NCI-H748 (cell line): Measurements from ENCODE around the gene AKAP13.
"Not testable (repeated sequence)": the region's sequence is repeated elsewhere in the genome, so short reads cannot be mapped to it uniquely, and the experiment has no call there.

ENCODE experiments used
- DNase-seq: peaks from one replicate; lab custom pipeline; 2025; ENCODE audit not compliant: unreplicated experiment; lab: John Stamatoyannopoulos, UW

AKAP13 gene

GRCh38 chr15:85558848-85559247 lies 178.4 kb downstream of the AKAP13 start:
- DNase-seq: no peak

- DNase-seq: no peak
Measured at GRCh38 chr15:85559530-85559929, 179.1 kb downstream of the AKAP13 start.

DNA sequence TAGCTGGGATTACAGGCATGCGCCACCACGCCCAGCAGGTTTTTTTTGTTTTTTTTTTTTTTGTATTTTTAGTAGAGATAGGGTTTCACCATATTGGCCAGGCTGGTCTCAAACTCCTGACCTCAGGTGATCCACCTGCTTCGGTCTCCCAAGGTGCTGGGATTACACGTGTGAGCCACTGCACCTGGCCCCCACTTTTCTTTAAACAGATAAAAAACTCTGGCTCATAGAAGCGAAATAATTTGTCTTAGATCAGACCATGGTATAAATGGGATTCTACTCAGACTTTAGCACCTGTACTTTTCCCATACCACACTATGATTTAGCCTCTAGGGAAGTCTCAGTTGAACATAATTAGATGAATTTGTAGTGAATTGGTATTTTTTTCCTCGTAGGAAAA lies 182.4 kb downstream of the AKAP13 start:
- DNase-seq: no peak

GRCh38 chr15:85563328-85563727 lies 182.9 kb downstream of the AKAP13 start:
- no peak for DNase-seq

- no peak for DNase-seq
Measured at GRCh38 chr15:85563731-85564130, 183.3 kb downstream of the AKAP13 start.

DNA sequence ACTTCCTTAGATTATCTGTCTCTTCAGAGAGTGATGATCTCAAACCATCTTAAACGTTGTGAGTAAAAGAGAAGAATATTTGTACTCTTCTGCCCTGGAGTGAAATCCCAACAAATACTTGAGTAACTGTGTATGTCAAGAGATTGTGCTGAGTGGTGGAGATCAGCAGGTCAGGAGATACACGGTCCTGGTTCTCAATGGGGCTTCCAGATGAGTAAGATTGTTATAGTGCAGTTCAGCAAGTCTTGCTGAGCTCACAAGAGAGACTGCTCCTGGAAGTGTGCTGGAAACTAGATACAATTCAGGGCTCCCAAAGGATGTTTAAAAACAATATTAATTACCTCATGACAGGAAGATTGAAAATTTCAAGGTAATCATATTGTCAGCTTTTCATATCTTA lies 184.3 kb downstream of the AKAP13 start:
- no peak for DNase-seq

- no peak for DNase-seq
Measured at GRCh38 chr15:85568261-85568808, 187.9 kb downstream of the AKAP13 start.

DNA sequence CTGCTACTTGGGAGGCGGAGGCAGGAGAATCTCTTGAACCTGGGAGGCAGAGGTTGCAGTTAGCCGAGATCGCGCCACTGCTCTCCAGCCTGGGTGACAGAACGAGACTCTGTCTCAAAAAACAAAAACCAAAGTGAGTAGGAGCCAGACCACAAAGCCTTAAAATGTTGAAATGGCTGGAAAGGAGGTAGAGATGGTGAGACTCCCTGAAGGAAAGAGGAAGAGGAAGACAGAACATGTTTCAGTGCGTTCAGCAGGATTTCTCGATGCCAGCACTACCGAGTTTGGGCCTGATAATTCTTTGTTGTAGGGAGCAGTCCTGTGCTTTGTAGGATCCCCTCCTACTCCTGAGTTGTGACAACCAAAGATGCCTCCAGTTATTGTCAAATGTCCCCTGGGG lies 189.9 kb downstream of the AKAP13 start:
- DNase-seq: no peak

DNA sequence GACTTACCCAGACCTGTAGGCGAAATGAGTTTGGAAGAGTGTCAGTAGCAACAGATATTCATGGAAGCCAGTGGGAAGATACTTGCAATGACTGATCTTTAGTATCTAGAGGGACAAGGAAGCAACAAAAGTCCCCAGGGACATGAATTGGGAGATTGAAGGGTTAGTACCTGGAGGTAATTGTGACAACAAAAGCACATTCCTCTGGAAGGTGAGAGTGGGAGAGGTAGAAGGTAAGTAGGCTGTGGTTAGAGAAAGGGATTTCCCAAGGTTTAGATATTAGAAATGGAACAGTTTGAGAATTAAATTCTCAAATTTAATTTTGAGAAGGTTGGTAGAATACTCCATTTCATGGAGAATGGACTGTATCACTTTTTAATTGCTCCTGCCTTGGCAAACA lies 191.4 kb downstream of the AKAP13 start:
- no peak for DNase-seq

DNA sequence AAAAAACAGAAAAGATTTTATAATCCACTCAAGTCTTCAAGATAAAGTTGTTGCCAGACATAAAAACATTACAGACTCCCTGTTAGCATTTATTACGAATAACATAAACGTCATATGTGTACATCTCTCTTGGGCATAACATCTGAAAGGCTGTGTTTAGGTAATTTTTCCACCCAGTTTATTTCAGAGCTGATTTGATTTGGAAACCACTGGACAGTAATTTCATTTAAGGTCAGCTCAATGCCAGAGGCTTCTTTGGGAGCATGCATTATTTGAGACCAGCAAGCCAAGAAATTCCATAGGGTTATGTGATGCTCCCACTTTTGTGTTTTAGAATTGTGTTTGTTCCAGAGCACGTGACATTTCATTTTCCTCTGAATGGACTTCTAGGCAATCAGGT lies 196.0 kb downstream of the AKAP13 start:
- no peak for DNase-seq

- no peak for DNase-seq
Measured at GRCh38 chr15:85578941-85579701, 198.7 kb downstream of the AKAP13 start.

DNA sequence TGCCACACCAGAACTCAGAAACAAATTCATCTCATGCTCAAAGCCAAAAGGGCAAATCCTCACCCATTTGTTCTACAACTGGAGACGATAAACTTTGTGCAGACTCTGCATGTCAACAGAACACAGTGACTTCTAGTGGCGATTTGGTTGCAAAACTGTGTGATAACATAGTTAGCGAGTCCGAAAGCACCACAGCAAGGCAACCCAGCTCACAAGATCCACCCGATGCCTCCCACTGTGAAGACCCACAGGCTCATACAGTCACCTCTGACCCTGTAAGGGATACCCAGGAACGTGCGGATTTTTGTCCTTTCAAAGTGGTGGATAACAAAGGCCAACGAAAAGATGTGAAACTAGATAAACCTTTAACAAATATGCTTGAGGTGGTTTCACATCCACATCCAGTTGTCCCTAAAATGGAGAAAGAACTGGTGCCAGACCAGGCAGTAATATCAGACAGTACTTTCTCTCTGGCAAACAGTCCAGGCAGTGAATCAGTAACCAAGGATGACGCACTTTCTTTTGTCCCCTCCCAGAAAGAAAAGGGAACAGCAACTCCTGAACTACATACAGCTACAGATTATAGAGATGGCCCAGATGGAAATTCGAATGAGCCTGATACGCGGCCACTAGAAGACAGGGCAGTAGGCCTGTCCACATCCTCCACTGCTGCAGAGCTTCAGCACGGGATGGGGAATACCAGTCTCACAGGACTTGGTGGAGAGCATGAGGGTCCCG lies 199.7 kb downstream of the AKAP13 start:
- no peak for DNase-seq

DNA sequence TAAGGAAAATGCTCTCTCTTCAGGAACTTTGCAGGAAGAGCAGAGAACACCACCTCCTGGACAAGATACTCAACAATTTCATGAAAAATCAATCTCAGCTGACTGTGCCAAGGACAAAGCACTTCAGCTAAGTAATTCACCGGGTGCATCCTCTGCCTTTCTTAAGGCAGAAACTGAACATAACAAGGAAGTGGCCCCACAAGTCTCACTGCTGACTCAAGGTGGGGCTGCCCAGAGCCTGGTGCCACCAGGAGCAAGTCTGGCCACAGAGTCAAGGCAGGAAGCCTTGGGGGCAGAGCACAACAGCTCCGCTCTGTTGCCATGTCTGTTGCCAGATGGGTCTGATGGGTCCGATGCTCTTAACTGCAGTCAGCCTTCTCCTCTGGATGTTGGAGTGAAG lies 200.5 kb downstream of the AKAP13 start:
- no peak for DNase-seq

DNA sequence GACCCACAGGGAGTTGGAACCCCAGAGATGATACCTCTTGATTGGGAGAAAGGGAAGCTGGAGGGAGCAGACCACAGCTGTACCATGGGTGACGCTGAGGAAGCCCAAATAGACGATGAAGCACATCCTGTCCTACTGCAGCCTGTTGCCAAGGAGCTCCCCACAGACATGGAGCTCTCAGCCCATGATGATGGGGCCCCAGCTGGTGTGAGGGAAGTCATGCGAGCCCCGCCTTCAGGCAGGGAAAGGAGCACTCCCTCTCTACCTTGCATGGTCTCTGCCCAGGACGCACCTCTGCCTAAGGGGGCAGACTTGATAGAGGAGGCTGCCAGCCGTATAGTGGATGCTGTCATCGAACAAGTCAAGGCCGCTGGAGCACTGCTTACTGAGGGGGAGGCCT lies 201.1 kb downstream of the AKAP13 start:
- no peak for DNase-seq

- DNase-seq: no peak
Measured at GRCh38 chr15:85582131-85583079, 202.0 kb downstream of the AKAP13 start.

GRCh38 chr15:85583442-85583841 lies 203.0 kb downstream of the AKAP13 start:
- no peak for DNase-seq

DNA sequence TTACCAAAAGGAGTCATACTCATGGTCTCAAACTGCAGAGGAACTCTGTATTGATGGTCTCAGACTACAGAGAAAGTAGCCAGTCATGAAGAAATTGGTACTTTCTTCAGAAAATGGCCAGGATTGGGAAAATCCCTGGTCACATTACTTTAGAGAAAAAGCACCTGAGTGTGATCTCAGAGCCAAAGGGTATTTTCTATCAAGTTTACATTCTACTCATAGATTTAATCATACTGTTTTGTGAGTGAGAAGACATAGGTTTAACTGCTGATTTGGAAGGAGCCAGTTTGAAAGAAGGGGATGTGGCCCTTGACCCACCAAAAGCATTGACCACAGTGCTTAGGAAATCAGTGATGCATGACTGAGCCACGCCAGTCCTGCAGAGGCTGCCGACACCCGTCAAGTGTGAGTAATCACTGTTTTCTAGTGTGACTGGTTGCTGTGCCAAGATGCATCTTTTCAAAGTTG lies 203.6 kb downstream of the AKAP13 start:
- peak; percentile 48 for DNase-seq

DNA sequence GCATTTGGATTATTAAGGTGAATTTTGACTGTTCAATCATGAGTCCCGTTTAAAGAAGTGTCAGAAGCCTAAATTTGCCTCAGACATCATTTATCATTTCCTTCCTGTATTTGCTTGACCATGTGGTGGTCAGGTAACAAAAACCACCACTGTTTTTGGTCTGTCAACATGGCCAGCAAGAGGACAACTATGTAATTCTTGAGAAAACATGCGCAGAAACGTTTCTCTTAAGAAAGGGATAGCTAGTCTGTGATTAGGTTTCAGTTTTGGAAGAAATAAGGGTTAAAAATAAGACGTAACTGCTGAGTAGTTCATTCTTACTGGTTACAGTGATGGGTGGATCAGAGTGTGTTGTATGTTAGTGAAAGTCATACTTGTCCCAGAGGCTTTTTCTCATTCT lies 204.5 kb downstream of the AKAP13 start:
- DNase-seq: no peak

GRCh38 chr15:85586196-85586595 lies 205.8 kb downstream of the AKAP13 start:
- not testable (repeated sequence) for DNase-seq

- DNase-seq: no peak
Measured at GRCh38 chr15:85587707-85588411, 207.5 kb downstream of the AKAP13 start.
